Gastroesophageal sphincter (tissue), 4 donors: ENCODE results near the gene REC114. TPM values are rescaled to one million over a fixed set of nuclear protein-coding genes. Genes with fewer than 3 reads are reported as not detected.

ENCODE experiments used
- ATAC-seq: fragments of 150-250 bp; one replicate; pipeline ENCODE4 v1.9.1; 2016; ENCODE audit warnings: mild to moderate bottlenecking, moderate library complexity
- H3K27ac ChIP-seq, 4 donors: fragments of 200-600 bp; sonication (generic) in 3 of 4; 1 replicate in 3 of 4; 2 replicates in 1 of 4; pipeline ENCODE4 v1.5.1; 2016 to 2019
- H3K27me3 ChIP-seq: fragments of 200-600 bp; sonication (generic); one replicate; pipeline ENCODE4 v1.5.1; 2019
- H3K36me3 ChIP-seq, 2 donors: fragments of 200-600 bp; sonication (generic); one replicate each; pipeline ENCODE4 v1.5.1; 2019; ENCODE audit warnings: control low read depth in 1 of 2
- H3K4me1 ChIP-seq, 3 donors: fragments of 200-600 bp; sonication (generic); 1 replicate in 2 of 3; 2 replicates in 1 of 3; pipeline ENCODE4 v1.5.1; 2016 to 2019; ENCODE audit warnings: control low read depth in 2 of 3
- H3K4me3 ChIP-seq, 2 donors: fragments of 200-600 bp; sonication (generic); one replicate each; pipeline ENCODE4 v1.5.1; 2019; ENCODE audit warnings: mild to moderate bottlenecking in 1 of 2, moderate library complexity in 1 of 2
- H3K9me3 ChIP-seq, 3 donors: fragments of 200-600 bp; sonication (generic); one replicate each; pipeline ENCODE4 v1.5.1; 2017 to 2019; ENCODE audit warnings: control low read depth in 2 of 3
- CTCF ChIP-seq, 4 experiments: fragments of 200-600 bp in 2 of 4; fragments of 450-650 bp in 2 of 4; sonication (generic) in 1 of 4; IDR thresholded peaks; one replicate each; pipeline ENCODE4 v1.5.1; 2017 to 2019; ENCODE audit warnings: antibody characterized with exemption in 4 of 4, mild to moderate bottlenecking in 2 of 4, moderate library complexity in 2 of 4
- EP300 ChIP-seq: sonication (generic); formaldehyde crosslinking; IDR thresholded peaks from one replicate; pipeline ENCODE4 v1.6.1; 2017; ENCODE audit warnings: antibody characterized with exemption, mild to moderate bottlenecking
- POLR2A ChIP-seq, 2 donors: fragments of 450-650 bp; IDR thresholded peaks; one replicate each; pipeline ENCODE4 v1.6.1; 2017; ENCODE audit warnings: antibody characterized with exemption in 2 of 2, mild to moderate bottlenecking in 2 of 2, moderate library complexity in 1 of 2
- POLR2AphosphoS5 ChIP-seq: sonication (generic); formaldehyde crosslinking; IDR thresholded peaks from one replicate; pipeline ENCODE4 v1.6.1; 2017; ENCODE audit warnings: antibody characterized with exemption
- WGBS, 2 donors: methylation state at CpG; one replicate each; pipeline ENCODE4 v1.1.5; 2018; ENCODE audit warnings: low coverage in 1 of 2; 5-methylcytosine and 5-hydroxymethylcytosine counted together
- total RNA-seq, 4 donors: library from RNA; depleted of rRNA; stranded (reverse); fragments of >200 nt; gene quantifications; one replicate each; pipeline ENCODE4 v1.1.0, GENCODE V29; 2016

REC114 gene
- total RNA-seq, 4 donors from 2014 or later = not detected

GRCh38 chr15:73608941-73609340 is 166.0 kb downstream of the REC114 start:
- Histone ChIP-seq H3K4me3 (no peak overlapping the region), H3K27me3 (no peaks in the 10 kb centered on the region), H3K27ac (peak overlapping the region in 3 of 4 donors; percentile 44 to 69 (median 50)), H3K36me3 (peaks cover 0 to 3% of the 10 kb centered on the region in 2 donors), H3K9me3 (no peaks in the 10 kb centered on the region), H3K4me1 (peaks cover 27 to 98% (median 33%) of the 10 kb centered on the region in 3 donors)
- WGBS, 2 donors = 39 to 61% methylated on average over 2 of the region's 2 CpGs
- no peak for TF ChIP-seq POLR2AphosphoS5
- TF ChIP-seq CTCF (IDR thresholded peaks at IDR 0.05) = no peak
- no peak for TF ChIP-seq POLR2A (IDR thresholded peaks at IDR 0.05)
- TF ChIP-seq EP300 = no peak
- no peak for ATAC-seq

Other genes with a start within 250 kb of the REC114 start
- under 1 TPM in 1 of 4 donors, not detected in 3; 0.08 TPM for gene HCN4, start 74.2 kb upstream of the REC114 start, total RNA-seq
- gene NPTN, start 190.2 kb downstream of the REC114 start, total RNA-seq = 100 to 1,000 TPM; 261 to 338 (median 333) TPM
- 10 to 100 TPM; 34.7 to 61.5 (median 48.0) TPM for gene CD276, start 241.2 kb downstream of the REC114 start, total RNA-seq